HG03432 (cell line): ENCODE data around the gene ENDOD1.
"Not testable (repeated sequence)": the region's sequence is repeated elsewhere in the genome, so short reads cannot be mapped to it uniquely, and the experiment has no call there.

Experiments used
- ATAC-seq: cut with Tn5 transposase; IDR thresholded peaks from one replicate; pipeline ENCODE4 v1.9.1; 2021; ENCODE audit warnings: mild to moderate bottlenecking, moderate library complexity; ENCODE audit not compliant: unreplicated experiment

Gene ENDOD1

DNA sequence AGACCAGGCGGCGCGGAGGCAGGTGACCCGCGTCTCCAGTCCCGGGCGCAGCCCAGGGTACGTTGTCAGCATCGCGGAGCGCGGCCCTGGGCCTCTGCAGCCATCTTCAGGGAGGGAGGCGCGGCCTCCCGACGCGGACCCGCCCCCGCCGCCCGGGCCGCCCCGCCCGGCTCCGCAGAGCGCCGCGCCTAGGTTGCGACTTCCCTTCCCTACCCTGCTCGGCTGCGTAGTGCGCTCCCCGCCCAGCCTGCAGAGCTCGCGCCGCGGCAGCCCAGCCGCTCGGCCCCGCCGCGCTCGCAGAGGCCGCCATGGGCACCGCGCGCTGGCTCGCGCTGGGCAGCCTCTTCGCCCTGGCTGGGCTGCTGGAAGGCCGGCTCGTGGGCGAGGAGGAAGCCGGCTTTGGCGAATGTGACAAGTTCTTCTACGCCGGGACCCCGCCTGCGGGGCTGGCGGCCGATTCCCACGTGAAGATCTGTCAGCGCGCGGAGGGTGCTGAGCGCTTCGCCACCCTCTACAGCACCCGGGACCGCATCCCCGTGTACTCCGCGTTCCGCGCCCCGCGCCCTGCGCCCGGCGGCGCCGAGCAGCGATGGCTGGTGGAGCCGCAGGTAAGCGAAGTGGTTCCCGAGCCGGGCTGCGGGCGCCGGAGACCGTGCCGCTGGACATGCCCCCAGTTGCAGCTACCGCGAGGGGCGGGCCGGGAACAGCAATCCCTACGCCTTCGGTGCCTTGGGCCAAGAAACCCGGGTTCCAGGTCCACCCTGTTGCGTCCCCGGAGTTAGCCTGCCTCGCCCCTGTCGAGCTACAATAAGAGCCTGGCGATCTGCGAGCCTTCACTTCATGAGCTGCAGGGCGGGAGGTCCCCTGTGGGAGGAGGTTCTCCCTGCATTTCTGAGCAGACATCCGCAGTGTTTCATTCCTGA is at the start of gene ENDOD1:
Gene ENDOD1, plus strand, starts transcription at position 227 of the 923 bp plus-strand sequence. Its CDS starts 82 bp downstream, at position 309.
- peak; percentile 91 for ATAC-seq

DNA sequence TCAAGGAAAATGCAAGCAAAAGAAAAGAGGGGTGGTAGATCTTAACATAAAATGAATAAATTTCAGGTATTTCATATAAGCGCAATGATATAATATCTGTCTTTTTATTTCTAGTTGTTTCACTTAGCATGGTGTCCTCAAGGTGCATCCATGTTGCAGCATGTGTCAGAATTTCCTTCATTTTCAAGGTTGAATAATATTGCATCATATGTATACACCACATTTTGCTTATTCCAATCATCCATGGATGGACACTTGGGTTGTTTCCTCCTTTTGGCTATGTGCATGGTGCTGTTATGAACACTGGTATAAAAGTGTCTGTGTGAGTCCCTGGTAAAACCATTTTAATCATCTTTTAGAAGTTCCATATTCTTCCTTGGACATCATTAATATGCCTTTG is 47.4 kb upstream of the ENDOD1 start:
- no peak for ATAC-seq

DNA sequence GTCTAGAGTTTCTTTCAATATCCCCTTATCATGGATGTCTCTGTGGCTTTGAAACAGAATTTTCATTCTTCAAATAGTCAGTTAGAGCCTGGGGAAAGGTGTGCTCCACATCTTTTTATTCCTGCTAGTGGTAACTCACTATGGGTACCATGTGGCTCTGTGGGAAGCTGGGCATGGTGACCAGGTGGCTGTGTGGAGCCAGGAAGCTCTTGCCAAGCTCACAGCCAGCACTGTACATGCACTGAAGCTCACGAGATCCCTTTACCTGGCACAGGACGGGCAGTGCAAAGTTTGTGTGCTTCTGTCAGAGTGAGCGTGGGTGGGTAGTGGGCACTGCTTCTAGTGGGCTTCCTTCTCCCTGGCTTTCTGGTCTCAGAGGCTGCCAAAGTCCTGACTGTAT is 46.7 kb upstream of the ENDOD1 start:
- no peak for ATAC-seq

GRCh38 chr11:95044010-95044409 is 45.6 kb upstream of the ENDOD1 start:
- ATAC-seq: no peak

DNA sequence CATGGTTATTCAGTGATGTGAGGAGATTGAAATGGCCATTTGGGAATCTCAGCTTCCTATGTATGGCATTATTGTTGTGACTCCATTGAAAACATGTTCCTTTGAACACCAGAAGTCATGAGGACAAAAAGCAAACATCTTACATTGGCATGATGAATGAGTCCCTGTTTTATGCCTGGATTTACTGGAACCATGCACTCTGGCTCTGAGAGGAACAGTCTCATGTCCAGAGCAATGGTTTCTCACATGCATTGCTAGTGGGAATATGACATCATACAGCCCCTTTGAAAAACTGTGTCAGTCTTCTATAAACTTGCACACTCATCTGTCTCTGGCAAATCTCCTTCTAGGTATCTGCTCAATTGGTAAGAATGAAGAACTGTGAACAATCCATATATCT is 43.8 kb upstream of the ENDOD1 start:
- ATAC-seq: no peak

DNA sequence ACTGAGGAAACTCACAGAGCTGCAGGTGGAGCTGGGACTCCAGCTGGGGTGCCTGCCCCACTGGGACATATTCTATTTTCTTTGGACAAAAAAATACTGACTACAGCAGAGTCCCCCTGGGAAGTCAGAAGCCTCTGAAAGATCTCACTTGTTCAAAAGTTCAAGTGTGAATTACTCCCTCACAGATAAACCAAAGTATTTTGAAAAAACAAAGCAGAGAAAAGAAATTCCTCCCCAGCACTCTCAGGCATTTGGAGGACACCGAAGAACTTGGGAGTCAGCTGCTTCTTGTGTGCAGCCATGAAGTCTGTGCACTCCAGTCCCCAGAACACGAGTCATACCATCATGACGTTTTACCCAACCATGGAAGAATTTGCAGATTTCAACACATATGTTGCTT is 40.5 kb upstream of the ENDOD1 start, which contains the start of gene KDM4F:
Gene KDM4F, plus strand, starts transcription at position 301 of the 400 bp plus-strand sequence.
- ATAC-seq: not testable (repeated sequence)

DNA sequence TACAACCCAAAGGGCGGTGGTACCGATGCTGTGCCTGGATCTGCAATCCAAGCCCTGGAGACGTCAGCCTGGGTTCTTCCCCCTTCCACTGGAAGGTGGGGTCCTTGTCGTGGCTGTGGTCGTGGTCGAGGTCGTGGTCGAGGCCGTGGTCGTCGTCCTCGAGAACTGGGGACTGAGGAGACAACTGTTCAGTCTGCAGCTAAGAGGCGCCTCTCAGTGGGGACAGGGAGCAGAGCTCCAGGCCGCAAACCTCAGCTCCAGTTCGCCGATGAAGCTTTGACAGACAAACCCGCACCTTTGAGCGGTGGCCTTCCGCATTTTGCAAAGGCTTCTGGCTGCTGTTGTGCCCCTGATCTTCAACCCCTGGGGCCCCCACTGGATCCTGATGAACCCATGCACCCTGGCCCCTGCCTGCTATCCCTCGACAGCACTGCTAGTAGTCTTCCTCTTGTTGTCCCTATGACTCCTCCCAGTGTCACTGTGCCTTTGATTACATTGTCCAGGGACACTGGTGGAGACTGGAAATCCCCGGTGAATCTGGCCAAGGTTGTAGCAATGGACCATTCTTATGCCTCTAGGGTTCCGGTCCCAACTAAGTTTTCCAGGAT is 38.9 kb upstream of the ENDOD1 start:
- no peak for ATAC-seq

DNA sequence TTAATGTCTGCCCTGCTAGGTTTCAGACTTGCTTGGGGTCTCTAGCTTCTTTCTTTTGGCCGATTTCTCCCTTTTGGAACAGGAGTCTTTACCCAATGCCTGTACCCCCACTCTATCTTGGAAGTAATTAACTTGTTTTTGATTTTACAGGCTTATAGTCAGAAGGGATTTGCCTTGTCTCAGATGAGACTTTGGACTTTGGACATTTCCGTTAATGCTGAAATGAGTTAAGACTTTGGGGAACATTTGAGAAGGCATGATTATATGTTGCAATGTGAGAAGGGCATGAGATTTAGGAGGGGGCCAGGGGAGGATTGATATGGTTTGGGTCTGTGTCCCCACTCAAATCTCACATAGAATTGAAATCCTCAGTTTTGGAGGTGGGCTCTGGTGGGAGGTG is 35.3 kb upstream of the ENDOD1 start:
- no peak for ATAC-seq

DNA sequence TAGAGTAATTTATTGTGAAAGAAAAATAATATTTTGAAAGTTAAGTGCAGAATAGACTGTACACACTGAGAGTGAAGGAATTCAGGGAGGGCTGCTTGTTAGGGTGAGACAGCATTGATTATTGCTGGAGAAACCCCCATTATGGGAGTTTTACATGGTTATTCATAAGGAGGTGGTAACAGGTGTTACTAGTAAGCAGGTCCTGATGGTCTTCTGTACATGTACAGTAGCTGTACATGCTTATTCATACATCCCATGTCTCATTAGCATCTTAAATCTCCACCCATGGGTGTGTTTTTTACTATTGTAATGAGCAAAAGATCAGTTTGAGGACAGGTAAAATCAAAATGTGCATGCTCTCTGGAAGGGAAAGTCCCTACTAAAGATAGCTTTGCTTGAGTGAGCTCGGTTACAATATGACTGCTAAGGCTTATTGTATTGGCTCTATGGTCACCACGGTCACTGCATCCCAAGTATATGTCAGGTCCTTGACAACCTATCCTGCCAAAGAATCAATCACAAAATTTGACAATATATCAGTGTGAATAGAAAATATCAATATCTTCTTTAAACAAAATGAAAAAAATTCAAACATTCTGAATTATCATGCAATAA is 34.3 kb upstream of the ENDOD1 start:
- ATAC-seq: peak; percentile 99

- ATAC-seq: no peak
Measured at GRCh38 chr11:95057959-95058358, 31.7 kb upstream of the ENDOD1 start.

- no peak for ATAC-seq
Measured at GRCh38 chr11:95058621-95059020, 31.0 kb upstream of the ENDOD1 start.

- ATAC-seq: no peak
Measured at GRCh38 chr11:95059046-95059445, 30.6 kb upstream of the ENDOD1 start.

GRCh38 chr11:95065336-95065735 is 24.3 kb upstream of the ENDOD1 start:
- no peak for ATAC-seq

DNA sequence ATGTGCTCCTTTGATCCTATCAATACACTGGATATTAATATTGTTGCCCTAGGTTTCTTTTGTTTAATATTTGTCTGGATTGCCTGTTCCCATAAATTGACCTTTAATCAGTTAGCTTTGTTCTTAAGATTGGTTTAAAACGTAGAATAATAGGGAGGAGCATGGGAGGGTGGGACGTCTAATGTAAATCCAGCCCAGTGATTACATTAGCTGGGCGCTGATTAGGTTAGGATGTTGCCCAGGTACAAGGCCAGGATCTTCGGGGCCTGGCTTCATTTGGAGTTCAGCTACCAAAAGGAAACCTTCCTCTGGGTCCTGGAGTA is 23.0 kb upstream of the ENDOD1 start, which contains the start of gene SRSF8:
Gene SRSF8, plus strand, starts transcription at position 204 of the 323 bp plus-strand sequence. CDS start 308 bp downstream, outside the sequence.
- ATAC-seq: peak; percentile 54

GRCh38 chr11:95067039-95067840 is 22.4 kb upstream of the ENDOD1 start:
- ATAC-seq: peak; percentile 72

DNA sequence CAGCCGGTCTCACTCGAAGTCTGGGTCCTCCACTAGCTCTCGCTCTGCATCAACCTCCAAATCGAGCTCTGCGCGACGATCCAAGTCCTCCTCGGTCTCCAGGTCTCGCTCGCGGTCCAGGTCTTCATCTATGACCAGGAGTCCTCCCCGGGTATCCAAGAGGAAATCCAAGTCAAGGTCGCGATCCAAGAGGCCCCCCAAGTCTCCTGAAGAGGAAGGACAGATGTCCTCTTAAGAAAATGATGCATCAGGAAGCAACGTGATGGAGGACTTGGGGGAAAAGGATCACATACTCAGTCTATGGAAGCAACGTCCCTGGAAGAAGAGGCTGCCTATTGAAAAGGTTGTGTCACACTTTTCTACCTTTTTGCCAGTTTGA is 21.8 kb upstream of the ENDOD1 start:
- no peak for ATAC-seq

GRCh38 chr11:95068549-95068948 is 21.1 kb upstream of the ENDOD1 start:
- ATAC-seq: peak; percentile 66

- ATAC-seq: no peak
Measured at GRCh38 chr11:95070471-95070870, 19.2 kb upstream of the ENDOD1 start.

DNA sequence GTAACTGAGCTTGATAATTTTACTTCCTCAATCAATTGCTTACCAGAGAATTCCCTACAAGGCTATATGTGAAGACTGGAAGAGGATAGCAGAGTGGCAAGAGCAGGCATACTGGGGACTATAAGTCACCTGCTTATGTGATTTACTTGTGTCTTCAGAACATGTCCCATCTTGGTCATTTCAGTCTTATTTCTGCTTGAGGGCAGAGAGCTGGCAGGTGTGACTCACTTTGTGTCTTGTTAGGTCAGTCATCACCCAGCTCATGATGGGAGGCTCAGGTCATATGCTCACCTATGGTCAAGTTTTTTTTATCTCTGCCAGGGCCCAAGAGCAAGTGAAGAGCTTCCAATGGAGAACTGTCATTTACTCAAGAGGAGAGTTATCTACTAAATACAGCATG is 16.7 kb upstream of the ENDOD1 start:
- no peak for ATAC-seq

DNA sequence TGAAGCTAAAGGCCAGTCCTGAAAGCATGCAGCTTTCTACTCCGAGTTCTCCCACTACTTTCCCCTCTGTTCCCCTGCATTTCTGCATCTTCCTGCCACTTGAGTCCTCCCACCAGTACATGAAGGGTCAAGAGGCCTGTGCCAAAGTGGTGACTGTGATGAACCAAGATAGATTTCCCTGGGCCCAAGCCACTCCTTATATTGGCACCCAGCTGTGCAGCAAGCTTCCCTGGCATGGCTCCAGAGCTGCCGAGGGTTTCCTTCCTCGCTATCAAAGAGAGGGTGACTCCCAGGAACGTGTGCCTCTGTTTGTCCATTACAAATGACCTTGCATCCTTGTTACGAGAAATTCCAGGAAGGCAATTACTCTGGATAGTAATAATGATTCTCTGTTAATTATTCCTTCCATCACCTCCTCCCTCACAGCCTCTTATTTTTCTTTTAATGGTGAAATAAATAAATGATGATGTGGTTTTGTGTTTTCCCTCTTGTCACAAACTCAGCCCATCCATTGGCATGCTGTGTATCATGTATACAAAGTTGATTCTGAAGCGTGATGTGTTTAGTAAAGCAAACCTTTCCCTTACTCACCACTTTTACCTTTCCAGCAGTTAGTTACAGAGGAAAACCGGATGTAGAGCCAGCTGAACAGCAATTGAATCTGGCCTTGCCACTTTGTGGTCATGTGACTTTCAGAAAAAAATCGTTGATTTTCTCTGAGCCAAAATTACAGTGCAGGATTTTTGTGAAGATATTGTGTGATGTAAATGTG is 14.7 kb upstream of the ENDOD1 start:
- no peak for ATAC-seq
